Daoy (cell line): Measurements from ENCODE around the gene TDRD3. TPM values are rescaled to one million over a fixed set of nuclear protein-coding genes. Genes with fewer than 3 reads are reported as not detected.
"Not testable (repeated sequence)": the region's sequence is repeated elsewhere in the genome, so short reads cannot be mapped to it uniquely, and the experiment has no call there.

ENCODE experiments used
- DNase-seq: peaks from one replicate; pipeline ENCODE4 v3.0.0-alpha.2; 2015; ENCODE audit warnings: low read depth
- total RNA-seq: library from RNA; depleted of rRNA; stranded (reverse); fragments of >200 nt; shearing (Covaris generic); gene quantifications from 2 replicates; pipeline ENCODE4 v1.2.3, GENCODE V29; 2014

Gene TDRD3
- total RNA-seq, 1 experiment from 2014 or later, result 6.7 TPM

DNA sequence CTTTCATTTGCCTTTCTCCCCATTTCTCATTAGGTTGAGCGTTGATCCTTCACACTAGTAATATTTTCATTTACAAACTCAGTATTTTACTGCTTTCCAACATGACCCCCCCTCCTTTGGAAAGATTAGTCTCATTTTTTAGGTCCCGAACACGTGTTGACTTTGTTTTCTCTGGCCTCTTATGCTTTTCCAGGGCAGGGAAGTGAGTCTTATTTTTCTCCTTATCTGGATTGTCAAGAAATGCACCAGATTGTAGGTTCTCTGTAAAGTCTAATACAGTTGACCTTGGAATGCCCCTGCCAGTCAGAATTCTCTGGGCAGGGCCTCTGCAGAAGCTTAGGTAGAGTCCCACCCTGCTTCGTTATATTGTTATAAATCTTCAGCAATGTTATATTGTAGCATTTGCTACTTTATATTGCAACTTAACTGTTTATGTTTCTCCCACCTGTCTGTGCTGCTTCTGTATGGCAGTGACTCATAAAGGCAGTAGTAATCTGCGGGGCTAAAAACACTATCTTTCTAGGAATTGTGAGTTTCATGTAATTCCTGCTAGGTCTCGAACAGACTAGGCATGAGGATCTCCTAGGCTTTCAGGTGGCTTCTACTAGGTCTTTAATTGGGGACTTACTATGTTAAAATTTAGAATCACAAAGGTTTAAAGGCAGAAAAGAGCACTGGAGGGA lies 2.0 kb downstream of the TDRD3 start:
- DNase-seq, result no peak

DNA sequence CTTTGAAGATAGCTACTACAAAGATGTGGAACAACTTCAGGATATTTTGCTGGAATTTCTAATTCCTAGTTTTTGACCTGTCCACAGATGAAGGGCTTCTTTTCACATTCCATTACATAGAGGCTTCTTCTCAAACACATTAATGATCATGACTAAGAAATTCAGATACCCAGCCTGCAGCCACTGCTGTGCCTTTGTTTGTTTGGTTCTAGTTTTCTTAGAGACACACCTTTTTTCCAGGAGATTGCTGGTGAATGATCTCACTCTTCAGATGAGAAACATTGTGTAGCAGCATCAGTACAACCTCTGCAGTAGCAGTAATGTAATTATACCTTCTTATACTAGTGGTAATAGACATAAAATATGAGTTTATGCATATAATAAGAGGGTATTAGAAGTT lies 5.0 kb downstream of the TDRD3 start:
- DNase-seq, result no peak

DNA sequence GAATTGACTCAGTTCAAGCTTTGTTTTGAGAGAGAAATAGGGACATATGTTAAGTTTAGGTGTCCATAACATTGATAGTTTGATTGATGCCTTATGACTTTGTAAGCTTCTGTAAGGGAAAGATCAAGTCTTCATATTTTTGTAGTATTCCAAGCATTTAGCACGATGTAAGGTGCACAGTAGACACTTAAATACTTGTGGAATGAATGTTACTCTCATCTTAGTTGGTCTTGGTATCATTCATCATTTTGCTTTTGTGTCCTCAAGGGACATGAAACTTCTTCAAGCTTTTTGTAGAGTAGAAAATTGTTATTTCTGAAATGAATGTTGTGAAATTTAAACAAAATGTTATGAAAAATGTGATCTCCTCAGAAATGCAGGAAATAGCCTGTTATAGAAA lies 10.1 kb downstream of the TDRD3 start:
- DNase-seq, result no peak

DNA sequence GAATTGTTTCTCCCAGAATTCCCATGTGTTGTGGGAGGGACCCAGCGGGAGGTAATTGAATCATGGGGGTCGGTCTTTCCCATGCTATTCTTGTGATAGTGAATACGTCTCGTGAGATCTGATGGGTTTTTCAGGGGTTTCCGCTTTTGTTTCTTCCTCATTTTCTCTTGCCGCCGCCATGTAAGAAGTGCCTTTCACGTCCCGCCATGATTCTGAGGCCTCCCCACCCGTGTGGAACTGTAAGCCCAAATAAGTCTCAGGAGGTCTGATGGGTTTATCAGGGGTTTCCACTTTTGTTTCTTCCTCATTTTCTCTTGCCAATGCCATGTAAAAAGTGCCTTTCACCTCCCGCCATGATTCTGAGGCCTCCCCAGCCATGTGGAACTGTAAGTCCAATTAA lies 10.8 kb downstream of the TDRD3 start:
- not testable (repeated sequence) for DNase-seq

DNA sequence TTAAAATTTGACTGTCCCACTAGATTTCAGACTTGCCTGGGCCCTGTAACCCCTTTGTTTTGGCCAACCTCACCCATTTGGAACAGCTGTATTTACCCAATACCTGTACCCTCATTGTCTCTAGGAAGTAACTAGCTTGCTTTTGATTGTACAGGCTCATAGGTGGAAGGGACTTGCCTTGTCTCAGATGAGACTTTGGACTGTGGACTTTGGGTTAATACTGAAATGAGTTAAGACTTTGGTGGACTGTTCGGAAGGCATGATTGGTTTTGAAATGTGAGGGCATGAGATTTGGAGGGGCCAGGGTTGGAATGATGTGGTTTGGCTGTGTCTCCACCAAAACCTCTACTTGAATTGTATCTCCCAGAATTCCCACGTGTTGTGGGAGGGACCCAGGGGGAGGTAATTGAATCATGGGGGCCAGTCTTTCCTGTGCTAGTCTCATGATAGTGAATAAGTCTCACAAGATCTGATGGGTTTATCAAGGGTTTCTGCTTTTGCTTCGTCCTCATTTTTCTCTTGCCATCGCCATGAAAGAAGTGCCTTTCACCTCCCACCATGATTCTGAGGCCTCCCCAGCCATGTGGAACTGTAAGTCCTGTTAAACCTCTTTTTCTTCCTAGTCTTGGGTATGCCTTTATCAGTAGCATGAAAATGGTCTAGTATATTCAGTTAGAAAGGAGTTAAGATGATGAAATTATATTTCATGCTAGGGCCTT lies 12.7 kb downstream of the TDRD3 start:
- DNase-seq, result not testable (repeated sequence)

DNA sequence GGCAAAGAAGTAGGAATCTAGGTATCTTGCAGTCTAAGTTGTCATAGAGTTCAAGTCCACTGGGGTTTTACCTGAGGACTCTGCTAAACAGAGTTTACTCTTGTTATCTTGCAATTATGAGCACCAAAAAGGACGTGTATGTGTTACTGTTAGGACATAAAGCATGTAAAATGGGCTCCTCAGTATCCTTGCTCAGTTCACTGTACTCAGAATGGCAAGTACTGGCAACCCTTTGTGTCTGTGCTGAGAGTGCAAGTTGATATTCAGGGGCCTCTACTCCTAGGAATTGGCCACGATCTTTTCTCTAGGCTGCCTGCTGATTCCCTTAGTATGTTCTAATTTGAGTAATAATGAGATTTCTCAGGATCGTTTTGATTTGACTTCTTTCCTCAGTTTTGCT lies 13.3 kb downstream of the TDRD3 start:
- DNase-seq, result no peak

DNA sequence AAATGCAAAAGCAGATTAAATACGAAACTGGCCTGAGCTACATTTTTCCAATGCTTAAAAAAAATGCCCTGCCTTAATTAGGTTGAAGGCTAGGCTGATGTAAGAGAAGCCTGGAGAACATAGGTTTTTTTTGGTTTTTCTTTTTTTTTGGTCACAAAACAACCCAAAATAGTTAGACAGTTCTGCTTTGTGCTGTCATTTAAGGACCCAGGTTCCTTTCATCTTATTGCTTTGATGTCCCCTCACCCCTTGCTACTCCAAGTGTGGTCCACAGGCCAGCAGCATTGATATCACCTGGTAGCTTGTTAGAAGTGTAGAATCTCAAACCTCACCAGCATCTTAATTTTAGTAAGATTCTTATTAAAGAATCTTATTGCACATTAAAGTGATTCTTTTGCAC lies 14.4 kb downstream of the TDRD3 start:
- no peak for DNase-seq

DNA sequence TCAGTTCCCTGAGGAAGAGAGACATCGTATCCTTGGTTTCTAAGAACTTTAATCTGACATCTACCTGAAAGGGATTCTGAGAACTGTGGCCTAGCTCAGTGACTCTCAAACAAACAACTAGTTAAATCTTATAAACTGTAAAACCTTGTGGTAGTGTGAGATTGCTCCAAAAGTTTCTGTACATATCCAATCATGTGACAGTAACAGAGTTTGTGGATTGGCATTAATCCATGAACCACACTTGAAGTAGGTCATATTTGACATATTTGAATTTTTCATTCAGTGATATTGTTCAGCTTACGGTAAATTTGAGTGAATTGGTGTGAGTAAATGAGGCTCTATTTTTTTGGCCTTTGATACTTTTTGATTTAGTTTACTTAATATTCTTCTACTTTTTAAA lies 15.0 kb downstream of the TDRD3 start:
- DNase-seq, result no peak

DNA sequence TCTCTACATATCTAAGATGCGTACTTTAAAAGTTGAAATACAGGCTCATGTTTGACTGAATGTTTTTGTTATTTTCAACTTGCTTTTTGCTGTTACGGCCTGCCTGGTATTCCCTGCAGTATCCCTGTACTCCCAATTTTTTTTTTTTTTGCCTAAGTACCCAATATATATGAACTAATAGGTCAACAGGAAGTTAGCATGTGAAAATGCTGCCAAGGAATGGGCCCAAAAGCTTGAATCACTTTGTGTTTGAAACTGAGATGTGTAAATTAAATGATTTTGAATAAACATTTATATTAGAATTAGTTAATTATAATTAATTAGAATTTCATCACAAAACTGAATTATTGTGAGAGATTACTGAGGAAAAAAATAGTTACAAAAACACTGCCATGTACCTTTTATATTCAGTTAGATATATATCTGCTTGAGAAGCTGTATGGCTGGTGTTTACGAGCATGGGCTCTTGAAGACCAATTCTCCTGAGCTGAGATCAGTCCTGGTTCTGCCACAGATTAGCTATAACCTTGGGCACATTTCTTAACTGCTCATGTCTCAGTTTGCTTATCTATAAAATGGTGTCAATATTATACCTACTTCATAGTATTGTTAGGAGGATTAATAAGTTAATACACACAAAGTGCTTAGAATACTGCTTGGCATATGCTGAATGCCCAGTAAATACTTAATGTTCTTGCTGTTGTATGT lies 16.0 kb downstream of the TDRD3 start:
- no peak for DNase-seq

DNA sequence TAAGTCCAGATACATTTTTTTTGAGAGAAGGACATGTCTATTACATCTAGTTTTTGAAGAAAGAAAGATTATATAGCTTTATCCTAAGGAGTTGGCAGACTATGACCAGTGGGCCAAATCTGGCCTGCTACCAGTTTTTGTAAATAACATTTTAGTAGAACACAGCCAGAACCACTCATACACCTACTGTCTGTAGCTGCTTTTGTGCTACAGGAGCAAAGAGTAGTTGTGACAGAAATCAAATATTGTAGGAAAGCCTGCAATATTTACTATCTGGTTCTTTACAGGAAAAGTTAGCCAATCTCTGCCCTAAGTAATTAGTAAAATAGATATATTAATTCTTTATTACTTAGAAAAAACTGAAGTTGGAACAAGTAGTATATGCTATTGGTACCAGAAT lies 17.2 kb downstream of the TDRD3 start:
- DNase-seq, result no peak

DNA sequence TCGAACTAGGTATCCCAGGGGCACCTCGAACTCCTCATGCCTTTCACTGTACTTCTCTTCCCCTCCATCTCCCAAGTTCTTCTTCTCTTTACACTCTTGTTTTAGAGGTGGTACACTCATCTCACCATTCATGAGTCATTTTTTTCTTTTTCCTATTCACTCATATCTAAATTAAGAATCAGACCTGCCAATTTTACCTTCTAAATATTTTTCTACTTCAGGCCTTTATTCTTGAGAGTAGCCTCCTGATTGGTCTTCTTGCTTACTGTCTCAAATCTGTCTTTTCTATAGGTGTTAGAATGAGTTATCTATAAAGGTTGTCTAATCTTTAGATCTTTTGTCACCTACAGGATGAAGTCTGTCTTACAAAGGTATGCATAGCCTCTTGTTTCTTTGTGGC lies 20.7 kb downstream of the TDRD3 start:
- DNase-seq, result no peak

DNA sequence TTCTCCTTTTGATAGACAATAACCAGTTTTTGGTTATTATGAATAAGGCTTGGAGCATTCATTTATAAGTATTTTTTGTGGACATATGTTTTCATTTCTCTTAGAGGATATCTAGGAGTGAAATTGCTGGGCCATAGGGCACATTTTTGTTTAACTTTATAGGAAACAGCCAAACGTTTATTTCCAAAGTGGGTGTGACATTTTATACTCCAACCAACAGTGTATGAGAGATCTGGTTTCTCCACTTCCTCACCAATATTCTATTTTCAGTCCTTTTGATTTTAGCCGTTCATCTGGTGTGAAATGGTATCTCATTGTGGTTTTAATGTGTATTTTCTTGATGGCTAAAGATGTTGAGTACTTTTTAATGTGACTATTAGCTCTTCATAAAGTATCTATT lies 21.9 kb downstream of the TDRD3 start:
- DNase-seq, result no peak

DNA sequence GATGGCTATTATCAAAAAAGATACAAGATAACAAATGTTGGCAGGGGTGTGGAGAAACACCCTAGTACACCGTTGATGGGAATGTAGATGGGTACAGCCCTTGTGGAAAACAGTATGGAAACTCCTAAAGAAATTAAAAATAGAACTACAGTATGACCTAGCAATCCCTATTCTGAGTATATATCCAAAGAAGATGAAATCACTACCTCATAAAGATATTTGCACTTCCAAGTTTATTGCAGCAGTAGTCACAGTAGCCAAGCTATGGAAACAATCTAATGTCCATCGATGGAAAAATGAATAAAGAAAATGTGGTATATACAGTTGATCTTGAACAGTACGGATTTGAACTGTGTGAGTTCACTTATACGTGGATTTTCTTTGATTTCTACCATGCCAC lies 28.3 kb downstream of the TDRD3 start:
- no peak for DNase-seq

DNA sequence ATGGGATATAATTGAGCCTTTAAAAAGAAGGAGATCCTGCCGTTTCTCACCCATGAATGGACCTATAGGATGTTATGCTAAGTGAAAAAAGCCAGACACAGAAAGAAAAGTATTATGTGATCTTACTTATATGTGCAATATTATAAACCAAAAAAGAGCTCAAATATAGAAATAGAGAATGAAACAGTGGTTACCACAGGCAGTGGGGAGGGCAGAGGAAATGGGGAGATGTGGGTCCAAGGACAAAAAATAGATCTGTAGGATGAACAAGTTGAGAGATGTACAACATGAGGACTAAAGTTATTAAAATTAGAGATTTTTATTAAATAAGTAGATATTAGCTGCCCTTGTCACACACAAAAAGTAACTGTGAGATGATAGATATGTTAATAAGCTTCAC lies 29.1 kb downstream of the TDRD3 start:
- DNase-seq, result no peak

DNA sequence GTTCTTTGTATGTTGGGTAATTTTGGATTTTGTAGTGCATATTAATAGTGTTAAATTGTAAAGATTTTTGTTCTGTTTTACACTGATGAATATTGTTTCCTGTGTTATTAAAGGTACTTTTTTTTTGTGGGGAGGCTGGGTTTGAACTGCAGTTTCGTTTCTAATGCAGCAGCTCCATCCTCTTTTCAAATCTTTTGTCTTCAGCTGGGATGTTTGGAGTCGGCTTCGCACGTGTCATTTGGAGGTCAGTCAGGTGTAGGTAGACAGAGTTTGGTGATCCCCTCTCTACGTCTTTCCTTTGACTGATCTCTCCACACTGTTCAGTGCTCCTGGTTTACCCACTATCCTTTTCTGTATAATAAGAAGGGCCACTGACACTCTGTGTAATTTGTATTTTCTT lies 30.3 kb downstream of the TDRD3 start:
- no peak for DNase-seq

DNA sequence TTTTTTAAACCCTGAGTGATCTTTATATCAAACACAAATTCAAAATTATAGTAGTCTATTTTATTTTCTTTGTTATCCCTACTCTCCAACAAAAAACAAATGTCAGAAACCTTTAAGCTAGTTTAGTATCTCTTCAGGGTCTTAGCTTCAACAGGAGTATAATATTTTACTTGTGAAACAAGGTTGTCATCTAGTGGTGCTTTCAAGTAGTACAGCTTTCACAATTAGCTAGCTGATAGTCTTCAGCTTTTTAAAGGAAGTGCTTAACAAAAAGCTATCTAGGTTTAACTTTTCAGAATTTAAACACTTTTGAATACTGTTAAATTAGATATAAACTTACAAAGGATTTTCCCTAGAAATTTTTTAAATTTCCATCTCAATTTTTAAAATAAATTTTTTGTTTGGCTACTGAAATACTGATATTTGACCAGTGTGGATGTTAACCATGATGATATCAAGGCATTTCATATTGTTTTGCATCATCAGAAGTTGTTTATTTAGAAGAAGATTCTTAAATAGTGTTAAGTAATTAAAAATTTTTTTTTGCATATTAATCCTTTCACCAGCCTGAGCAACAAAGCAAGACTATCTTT lies 34.2 kb downstream of the TDRD3 start:
- DNase-seq, result peak; percentile 15

DNA sequence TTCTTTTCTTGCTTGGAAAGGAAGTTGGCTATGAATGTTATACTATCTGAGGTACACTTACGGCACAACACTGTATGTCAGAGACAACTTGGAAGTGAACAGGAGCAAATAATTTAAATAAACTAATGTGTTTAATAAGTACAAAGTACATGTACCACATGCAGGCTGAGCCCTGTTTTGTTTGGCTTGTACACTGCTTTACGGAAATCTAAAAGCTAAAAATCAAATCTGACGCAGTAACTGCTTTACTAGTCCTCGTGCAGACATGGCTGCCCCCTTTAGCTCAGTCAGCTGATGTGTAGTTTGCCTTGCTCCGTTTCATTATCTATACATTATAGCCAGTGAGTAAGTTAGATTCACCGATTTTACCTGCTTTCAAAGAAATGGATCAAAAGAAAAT lies 36.5 kb downstream of the TDRD3 start:
- DNase-seq, result no peak

DNA sequence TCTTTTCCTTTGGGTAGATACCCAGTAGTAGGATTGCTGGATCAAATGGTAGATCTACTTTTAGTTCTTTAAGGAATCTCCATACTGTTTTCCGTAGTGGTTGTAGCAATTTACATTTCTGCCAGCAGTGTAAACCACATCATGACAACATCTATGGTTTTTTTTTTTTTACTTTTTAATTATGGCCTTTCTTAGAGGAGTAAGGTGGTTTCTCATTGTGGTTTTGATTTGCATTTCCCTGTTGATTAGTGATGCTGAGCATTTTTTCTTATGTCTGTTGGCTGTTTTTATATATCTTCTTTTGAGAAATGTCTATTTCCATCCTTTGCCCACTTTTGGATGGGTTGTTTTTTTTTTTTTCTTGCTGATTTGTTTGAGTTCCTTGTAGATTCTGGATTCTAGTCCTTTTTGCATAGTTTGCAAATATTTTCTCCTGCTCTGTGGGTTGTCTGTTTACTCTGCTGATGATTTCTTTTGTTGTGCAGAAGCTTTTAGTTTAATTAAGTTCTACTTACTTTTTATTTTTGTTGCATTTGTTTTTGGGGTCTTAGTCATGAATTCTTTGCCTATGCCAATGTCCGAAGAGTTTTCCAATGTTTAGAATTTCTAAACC lies 38.8 kb downstream of the TDRD3 start:
- DNase-seq, result no peak

DNA sequence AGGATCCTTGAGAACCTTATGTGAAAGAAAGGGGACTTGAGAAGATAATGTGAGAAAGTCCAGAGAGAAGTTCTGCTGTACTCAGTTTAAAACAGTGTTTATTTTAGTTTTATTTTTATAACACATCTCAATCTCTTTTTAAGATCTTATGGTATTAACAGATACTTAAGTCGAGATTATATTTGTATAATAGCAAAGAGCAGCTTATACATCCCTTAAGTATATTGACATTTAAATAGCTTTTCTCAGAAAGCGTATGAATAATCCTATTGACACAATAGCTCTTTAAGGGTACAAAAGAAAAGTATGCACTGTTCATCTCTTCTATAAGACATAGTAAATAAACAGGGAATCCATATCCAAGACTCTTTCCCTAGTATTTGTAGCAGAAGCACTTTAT lies 42.2 kb downstream of the TDRD3 start:
- DNase-seq, result no peak

DNA sequence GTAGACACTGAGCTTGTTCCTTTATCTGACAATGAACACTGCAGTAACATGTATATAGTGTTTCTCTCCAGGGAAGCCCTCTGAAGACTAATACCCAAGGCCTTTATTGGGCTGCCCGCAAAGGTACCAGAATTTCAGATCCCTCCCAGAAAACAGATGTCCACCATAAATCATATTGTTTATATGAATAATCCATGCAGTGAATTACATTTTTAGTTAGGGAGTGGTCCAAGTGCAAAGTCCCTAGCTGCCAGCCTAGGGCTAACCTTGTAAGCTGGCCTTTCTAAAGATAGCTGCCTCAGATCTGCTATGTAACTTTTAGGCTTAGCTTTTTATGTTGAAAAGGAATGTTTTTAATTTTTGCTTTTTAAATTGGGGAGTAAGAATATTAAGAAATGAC lies 44.7 kb downstream of the TDRD3 start:
- no peak for DNase-seq

DNA sequence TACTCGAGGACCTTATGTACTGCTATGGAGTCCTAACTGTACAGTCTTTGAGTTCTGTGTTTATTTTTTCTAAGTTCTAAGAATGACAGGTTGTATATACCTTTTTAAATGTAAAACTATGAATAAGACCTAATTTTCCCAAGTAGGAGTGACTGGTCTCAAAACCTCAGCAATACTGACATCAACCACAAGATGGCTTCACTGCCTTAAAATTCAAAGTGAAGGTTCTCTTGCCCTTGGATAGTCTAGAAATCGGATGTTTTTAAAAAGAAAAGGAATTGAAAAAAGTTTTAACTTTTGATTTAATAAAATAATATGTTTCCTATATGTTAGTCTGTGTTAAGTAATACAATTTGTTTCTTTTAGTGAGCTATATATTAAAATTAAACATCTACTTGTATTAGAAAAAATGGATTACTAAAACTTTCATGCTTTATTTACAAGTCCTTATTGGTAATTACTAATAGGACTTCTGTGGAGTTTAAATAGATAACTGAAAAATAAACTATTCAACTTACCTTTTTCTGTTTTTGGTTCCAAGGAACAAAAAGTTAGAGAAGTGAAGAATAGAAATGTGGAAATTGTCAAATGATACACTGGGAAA lies 52.0 kb downstream of the TDRD3 start:
- DNase-seq, result peak; percentile 6

DNA sequence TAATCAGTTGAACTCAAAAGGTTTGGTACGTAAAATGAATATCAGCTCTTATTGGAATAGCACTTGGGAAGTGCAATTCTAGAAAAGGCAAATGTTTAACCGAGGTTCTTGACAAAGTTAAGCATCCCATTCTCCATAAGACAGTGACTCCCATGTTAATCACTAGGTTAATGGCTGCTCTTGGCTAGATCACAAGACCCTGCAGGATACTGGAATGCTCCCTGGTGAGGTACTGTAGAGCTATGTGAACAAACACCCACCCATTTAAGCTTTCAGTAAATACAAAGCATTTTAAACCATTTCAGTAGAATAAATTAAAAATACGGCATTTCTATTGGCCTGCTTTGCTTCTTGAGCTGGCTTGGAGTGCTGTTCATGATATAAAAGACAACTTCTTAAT lies 56.5 kb downstream of the TDRD3 start:
- no peak for DNase-seq
